ENCODE results near the gene CALHM2. TPM values are rescaled to one million over a fixed set of nuclear protein-coding genes. Genes with fewer than 3 reads are reported as not detected.

CALHM2 gene
- total RNA-seq, 1 donor from 2014 or later, result 1.9 TPM

GRCh38 chr10:103444478-103444877, 7.7 kb downstream of the CALHM2 start:
- Mint-ChIP-seq H3K36me3 (ENCODE audit: unreplicated experiment) (peaks cover 56% of the 10 kb centered on the region), H3K4me1 (ENCODE audit: unreplicated experiment) (peaks cover 25% of the 10 kb centered on the region), H3K27ac (ENCODE audit: unreplicated experiment) (no peak overlapping the region), H3K27me3 (ENCODE audit: unreplicated experiment) (no peaks in the 10 kb centered on the region), H3K4me3 (ENCODE audit: unreplicated experiment) (no peak overlapping the region), H3K9me3 (ENCODE audit: unreplicated experiment) (no peaks in the 10 kb centered on the region)
- DNase-seq (ENCODE audit: extremely low spot score, unreplicated experiment), result no peak
- TF ChIP-seq CTCF (IDR thresholded peaks at IDR 0.05), result no peak

- H3K27ac Mint-ChIP-seq (ENCODE audit: unreplicated experiment), result no peak overlapping the region
- no peaks in the 10 kb centered on the region for H3K27me3 Mint-ChIP-seq (ENCODE audit: unreplicated experiment)
- no peaks in the 10 kb centered on the region for H3K9me3 Mint-ChIP-seq (ENCODE audit: unreplicated experiment)
- H3K4me1 Mint-ChIP-seq (ENCODE audit: unreplicated experiment), result peaks cover 17% of the 10 kb centered on the region
- no peak for DNase-seq (ENCODE audit: extremely low spot score, unreplicated experiment)
- no peak overlapping the region for H3K4me3 Mint-ChIP-seq (ENCODE audit: unreplicated experiment)
- TF ChIP-seq CTCF (IDR thresholded peaks at IDR 0.05), result no peak
- peaks cover 58% of the 10 kb centered on the region for H3K36me3 Mint-ChIP-seq (ENCODE audit: unreplicated experiment)
Observed at GRCh38 chr10:103443475-103444185, 8.5 kb downstream of the CALHM2 start.

GRCh38 chr10:103442031-103442461, 10.1 kb downstream of the CALHM2 start:
- no peak overlapping the region for H3K4me3 Mint-ChIP-seq (ENCODE audit: unreplicated experiment)
- peaks cover 70% of the 10 kb centered on the region for H3K36me3 Mint-ChIP-seq (ENCODE audit: unreplicated experiment)
- no peaks in the 10 kb centered on the region for H3K9me3 Mint-ChIP-seq (ENCODE audit: unreplicated experiment)
- no peaks in the 10 kb centered on the region for H3K27me3 Mint-ChIP-seq (ENCODE audit: unreplicated experiment)
- no peak overlapping the region for H3K27ac Mint-ChIP-seq (ENCODE audit: unreplicated experiment)
- DNase-seq (ENCODE audit: extremely low spot score, unreplicated experiment), result no peak
- no peak for TF ChIP-seq CTCF (IDR thresholded peaks at IDR 0.05)
- H3K4me1 Mint-ChIP-seq (ENCODE audit: unreplicated experiment), result peaks cover 10% of the 10 kb centered on the region

GRCh38 chr10:103441611-103442010, 10.6 kb downstream of the CALHM2 start:
- no peak for DNase-seq (ENCODE audit: extremely low spot score, unreplicated experiment)
- H3K4me1 Mint-ChIP-seq (ENCODE audit: unreplicated experiment), result peaks cover 10% of the 10 kb centered on the region
- H3K36me3 Mint-ChIP-seq (ENCODE audit: unreplicated experiment), result peaks cover 69% of the 10 kb centered on the region
- H3K4me3 Mint-ChIP-seq (ENCODE audit: unreplicated experiment), result no peak overlapping the region
- TF ChIP-seq CTCF (IDR thresholded peaks at IDR 0.05), result no peak
- no peak overlapping the region for H3K27ac Mint-ChIP-seq (ENCODE audit: unreplicated experiment)
- no peaks in the 10 kb centered on the region for H3K27me3 Mint-ChIP-seq (ENCODE audit: unreplicated experiment)
- no peaks in the 10 kb centered on the region for H3K9me3 Mint-ChIP-seq (ENCODE audit: unreplicated experiment)

- H3K27ac Mint-ChIP-seq (ENCODE audit: unreplicated experiment), result no peak overlapping the region
- H3K9me3 Mint-ChIP-seq (ENCODE audit: unreplicated experiment), result no peaks in the 10 kb centered on the region
- no peak for TF ChIP-seq CTCF (IDR thresholded peaks at IDR 0.05)
- DNase-seq (ENCODE audit: extremely low spot score, unreplicated experiment), result no peak
- H3K27me3 Mint-ChIP-seq (ENCODE audit: unreplicated experiment), result no peaks in the 10 kb centered on the region
- peaks cover 67% of the 10 kb centered on the region for H3K36me3 Mint-ChIP-seq (ENCODE audit: unreplicated experiment)
- peaks cover 8% of the 10 kb centered on the region for H3K4me1 Mint-ChIP-seq (ENCODE audit: unreplicated experiment)
- H3K4me3 Mint-ChIP-seq (ENCODE audit: unreplicated experiment), result no peak overlapping the region
Observed at GRCh38 chr10:103441206-103441605, 11.0 kb downstream of the CALHM2 start.

All from osteocyte (in vitro differentiated cells).